ENCODE measurements around the gene UNC13D.
"Not testable (repeated sequence)": the region's sequence is repeated elsewhere in the genome, so short reads cannot be mapped to it uniquely, and the experiment has no call there.

Gene UNC13D

DNA sequence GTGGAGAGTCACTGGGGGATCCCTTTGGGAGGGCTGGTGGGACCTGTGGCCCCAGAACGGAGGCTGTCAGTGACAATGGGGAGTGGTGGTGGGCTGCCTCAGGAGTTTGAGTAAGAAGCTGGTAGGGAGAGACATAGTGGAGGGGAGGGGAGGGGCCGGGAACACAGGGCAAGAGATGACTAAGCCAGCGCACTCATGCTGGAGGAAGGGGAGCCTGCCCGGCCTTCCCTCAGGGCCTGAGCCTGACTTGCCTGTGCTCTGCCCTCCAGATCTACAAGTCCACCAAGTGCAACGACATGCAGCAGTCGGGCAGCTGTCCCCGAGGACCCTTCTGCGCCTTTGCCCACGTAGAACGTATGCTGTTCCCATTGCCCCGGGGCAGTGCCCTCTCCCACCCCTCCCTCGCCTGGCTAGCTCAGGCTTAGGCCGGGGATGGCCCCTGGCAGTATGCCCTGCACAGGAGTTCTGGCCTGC is 29.3 kb downstream of the UNC13D start:
- TF ChIP-seq, protein P1, sequence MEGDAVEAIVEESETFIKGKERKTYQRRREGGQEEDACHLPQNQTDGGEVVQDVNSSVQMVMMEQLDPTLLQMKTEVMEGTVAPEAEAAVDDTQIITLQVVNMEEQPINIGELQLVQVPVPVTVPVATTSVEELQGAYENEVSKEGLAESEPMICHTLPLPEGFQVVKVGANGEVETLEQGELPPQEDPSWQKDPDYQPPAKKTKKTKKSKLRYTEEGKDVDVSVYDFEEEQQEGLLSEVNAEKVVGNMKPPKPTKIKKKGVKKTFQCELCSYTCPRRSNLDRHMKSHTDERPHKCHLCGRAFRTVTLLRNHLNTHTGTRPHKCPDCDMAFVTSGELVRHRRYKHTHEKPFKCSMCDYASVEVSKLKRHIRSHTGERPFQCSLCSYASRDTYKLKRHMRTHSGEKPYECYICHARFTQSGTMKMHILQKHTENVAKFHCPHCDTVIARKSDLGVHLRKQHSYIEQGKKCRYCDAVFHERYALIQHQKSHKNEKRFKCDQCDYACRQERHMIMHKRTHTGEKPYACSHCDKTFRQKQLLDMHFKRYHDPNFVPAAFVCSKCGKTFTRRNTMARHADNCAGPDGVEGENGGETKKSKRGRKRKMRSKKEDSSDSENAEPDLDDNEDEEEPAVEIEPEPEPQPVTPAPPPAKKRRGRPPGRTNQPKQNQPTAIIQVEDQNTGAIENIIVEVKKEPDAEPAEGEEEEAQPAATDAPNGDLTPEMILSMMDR (conservative IDR thresholded peaks at IDR 0.05) = no peak
- TF ChIP-seq ZFX (IDR thresholded peaks at IDR 0.05) = no peak
- H3K27ac ChIP-seq = no peak overlapping the region

GRCh38 chr17:75814021-75814395 is 30.2 kb downstream of the UNC13D start:
- H3K27ac ChIP-seq = no peak overlapping the region
- TF ChIP-seq ZFX (IDR thresholded peaks at IDR 0.05) = no peak
- TF ChIP-seq, protein P1 (conservative IDR thresholded peaks at IDR 0.05) = no peak

- no peak overlapping the region for H3K27ac ChIP-seq
- TF ChIP-seq ZFX (IDR thresholded peaks at IDR 0.05) = no peak
- TF ChIP-seq, protein P1 (conservative IDR thresholded peaks at IDR 0.05) = no peak
These were observed 30.9 kb downstream of the UNC13D start for GRCh38 chr17:75813081-75814020.

GRCh38 chr17:75812096-75813013 is 31.8 kb downstream of the UNC13D start:
- TF ChIP-seq, protein P1 (conservative IDR thresholded peaks at IDR 0.05) = no peak
- TF ChIP-seq ZFX (IDR thresholded peaks at IDR 0.05) = no peak
- H3K27ac ChIP-seq = no peak overlapping the region

- H3K27ac ChIP-seq = no peak overlapping the region
- TF ChIP-seq ZFX (IDR thresholded peaks at IDR 0.05) = no peak
- TF ChIP-seq, protein P1 (conservative IDR thresholded peaks at IDR 0.05) = no peak
These were observed 33.0 kb downstream of the UNC13D start for GRCh38 chr17:75811174-75811573.

GRCh38 chr17:75810756-75811155 is 33.4 kb downstream of the UNC13D start:
- not testable (repeated sequence) for H3K27ac ChIP-seq

DNA sequence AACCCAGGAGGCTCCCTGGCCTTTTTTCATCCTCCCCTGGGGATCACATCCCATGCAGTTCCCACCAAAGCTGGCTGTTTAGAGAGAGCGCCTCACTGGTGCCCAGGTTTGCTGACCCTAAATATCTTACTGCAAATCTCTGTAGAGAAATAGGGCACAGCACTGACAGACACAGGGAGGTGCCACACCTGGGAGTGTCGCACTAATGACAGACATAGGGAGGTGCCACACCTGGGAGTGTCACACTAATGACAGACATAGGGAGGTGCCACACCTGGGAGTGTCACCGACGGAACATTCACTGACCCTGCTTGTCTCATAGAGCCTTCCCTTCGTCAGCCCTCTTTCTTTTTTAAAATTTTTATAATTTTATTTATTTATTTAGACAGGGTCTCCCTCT is 34.0 kb downstream of the UNC13D start:
- H3K27ac ChIP-seq = no peak overlapping the region
- TF ChIP-seq ZFX (IDR thresholded peaks at IDR 0.05) = no peak
- TF ChIP-seq, protein P1 (conservative IDR thresholded peaks at IDR 0.05) = no peak

Measured in C4-2B (cell line).